Lower leg skin (tissue), 4 donors: ENCODE results near the gene GART. TPM values are rescaled to one million over a fixed set of nuclear protein-coding genes. Genes with fewer than 3 reads are reported as not detected.

Experiments
- DNase-seq, 2 donors: peaks; one replicate each; pipeline ENCODE4 v3.0.0-alpha.2; 2019; ENCODE audit warnings: low spot score in 2 of 2
- H3K4me3 ChIP-seq: fragments of 200-600 bp; sonication (generic); 2 replicates; pipeline ENCODE4 v1.5.1; 2017; ENCODE audit warnings: mild to moderate bottlenecking, low read depth; ENCODE audit not compliant: poor library complexity, severe bottlenecking
- CTCF ChIP-seq, 3 donors: fragments of 450-650 bp; IDR thresholded peaks; one replicate each; pipeline ENCODE4 v1.5.1; 2016; ENCODE audit warnings: antibody characterized with exemption in 3 of 3, mild to moderate bottlenecking in 3 of 3, moderate library complexity in 2 of 3
- POLR2A ChIP-seq, 2 donors: fragments of 450-650 bp; IDR thresholded peaks; one replicate each; pipeline ENCODE4 v1.6.1; 2016 to 2017; ENCODE audit warnings: antibody characterized with exemption in 2 of 2, mild to moderate bottlenecking in 1 of 2, moderate library complexity in 1 of 2
- WGBS, 2 donors: methylation state at CpG; one replicate each; pipeline ENCODE4 v1.1.5; 2018; 5-methylcytosine and 5-hydroxymethylcytosine counted together
- intact Hi-C: fragments of 100-400 bp; cut with DNase I; formaldehyde crosslinking; loops from one replicate; pipeline ENCODE4 v1.15.0; 2023; ENCODE audit warnings: low total_unique reads
- total RNA-seq, 4 donors: library from RNA; depleted of rRNA; stranded (reverse); fragments of >200 nt; gene quantifications; one replicate each; pipeline ENCODE4 v1.1.0, GENCODE V29; 2016

The GART gene
- total RNA-seq, 4 donors from 2014 or later, result 44.8 to 62.4 (median 57.3) TPM

- TF ChIP-seq POLR2A (IDR thresholded peaks at IDR 0.05) (no peak), CTCF (IDR thresholded peaks at IDR 0.05) (no peak)
- 51 to 68% methylated on average over 6 of the region's 6 CpGs for WGBS, 2 donors
- no peak for DNase-seq
- intact Hi-C loops, result no loop called here
- H3K4me3 ChIP-seq, result no peak overlapping the region
These were observed 26.0 kb upstream of the GART start for GRCh38 chr21:33567914-33568313.

- WGBS, 2 donors, result 93 to 98% methylated on average over 2 of the region's 2 CpGs
- TF ChIP-seq POLR2A (IDR thresholded peaks at IDR 0.05) (no peak), CTCF (IDR thresholded peaks at IDR 0.05) (no peak)
- H3K4me3 ChIP-seq, result no peak overlapping the region
- DNase-seq, result no peak
- intact Hi-C loops, result no loop called here
These were observed 24.6 kb upstream of the GART start for GRCh38 chr21:33566514-33566913.

GRCh38 chr21:33562389-33562788, 20.5 kb upstream of the GART start:
- DNase-seq, result no peak
- intact Hi-C loops, result no loop called here
- WGBS, 2 donors, result 94 to 99% methylated on average over 2 of the region's 2 CpGs
- no peak overlapping the region for H3K4me3 ChIP-seq
- TF ChIP-seq POLR2A (IDR thresholded peaks at IDR 0.05), result no peak
- TF ChIP-seq CTCF (IDR thresholded peaks at IDR 0.05), result no peak

- WGBS, 2 donors, result 80 to 87% methylated on average over 2 of the region's 2 CpGs
- no peak for TF ChIP-seq CTCF (IDR thresholded peaks at IDR 0.05)
- TF ChIP-seq POLR2A (IDR thresholded peaks at IDR 0.05), result no peak
- intact Hi-C loops, result no loop called here
- no peak overlapping the region for H3K4me3 ChIP-seq
- DNase-seq, result no peak
These were observed 19.5 kb upstream of the GART start for GRCh38 chr21:33561373-33561772.

GRCh38 chr21:33560965-33561364, 19.0 kb upstream of the GART start:
- intact Hi-C loops, result no loop called here
- TF ChIP-seq CTCF (IDR thresholded peaks at IDR 0.05) (no peak), POLR2A (IDR thresholded peaks at IDR 0.05) (no peak)
- no peak overlapping the region for H3K4me3 ChIP-seq
- no peak for DNase-seq

GRCh38 chr21:33559813-33560212, 17.9 kb upstream of the GART start:
- no peak for TF ChIP-seq POLR2A (IDR thresholded peaks at IDR 0.05)
- no peak for TF ChIP-seq CTCF (IDR thresholded peaks at IDR 0.05)
- DNase-seq, result no peak
- WGBS, 2 donors, result 93 to 94% methylated on average over 10 of the region's 10 CpGs
- H3K4me3 ChIP-seq, result no peak overlapping the region
- intact Hi-C loops, result no loop called here
